Cortex of kidney (tissue), 1 donor: ENCODE results near the gene SCAF4.

ENCODE experiments used
- DNase-seq: peaks from one replicate; lab custom pipeline; 2025; lab: John Stamatoyannopoulos, UW

SCAF4 gene

GRCh38 chr21:31735511-31735992 is 3.6 kb upstream of the SCAF4 start:
- no peak for DNase-seq

- DNase-seq, result no peak
These were observed 1.7 kb upstream of the SCAF4 start for GRCh38 chr21:31733551-31734149.

GRCh38 chr21:31732597-31733550 is 956 bp upstream of the SCAF4 start:
- no peak for DNase-seq

- no peak for DNase-seq
These were observed 662 bp downstream of the SCAF4 start for GRCh38 chr21:31731056-31731856.

GRCh38 chr21:31730712-31731055 is 1.2 kb downstream of the SCAF4 start:
- DNase-seq, result no peak

- DNase-seq, result no peak
These were observed 2.1 kb downstream of the SCAF4 start for GRCh38 chr21:31729622-31730343.

- no peak for DNase-seq
These were observed 3.0 kb downstream of the SCAF4 start for GRCh38 chr21:31728952-31729351.

- DNase-seq, result no peak
These were observed 3.7 kb downstream of the SCAF4 start for GRCh38 chr21:31728191-31728590.

GRCh38 chr21:31727181-31727580 is 4.7 kb downstream of the SCAF4 start:
- DNase-seq, result no peak

- no peak for DNase-seq
These were observed 5.5 kb downstream of the SCAF4 start for GRCh38 chr21:31726407-31726806.

GRCh38 chr21:31725202-31725839 is 6.6 kb downstream of the SCAF4 start:
- DNase-seq, result no peak

- DNase-seq, result no peak
These were observed 7.4 kb downstream of the SCAF4 start for GRCh38 chr21:31724552-31724951.

GRCh38 chr21:31721381-31721780 is 10.5 kb downstream of the SCAF4 start:
- no peak for DNase-seq

GRCh38 chr21:31720739-31721138 is 11.2 kb downstream of the SCAF4 start:
- no peak for DNase-seq

- DNase-seq, result no peak
These were observed 11.6 kb downstream of the SCAF4 start for GRCh38 chr21:31720330-31720729.

- DNase-seq, result no peak
These were observed 15.8 kb downstream of the SCAF4 start for GRCh38 chr21:31716106-31716505.

GRCh38 chr21:31714741-31715365 is 17.1 kb downstream of the SCAF4 start:
- no peak for DNase-seq

GRCh38 chr21:31713973-31714740 is 17.8 kb downstream of the SCAF4 start:
- DNase-seq, result no peak

- no peak for DNase-seq
These were observed 18.8 kb downstream of the SCAF4 start for GRCh38 chr21:31713115-31713514.

GRCh38 chr21:31711745-31712285 is 20.1 kb downstream of the SCAF4 start:
- DNase-seq, result no peak
